ENCODE measurements around the gene PDPR.
A peak's percentile ranks its signal among the peaks of the same experiment; 100 is the strongest.
"Not testable (repeated sequence)": the region's sequence is repeated elsewhere in the genome, so short reads cannot be mapped to it uniquely, and the experiment has no call there.

Gene PDPR

GRCh38 chr16:70113982-70114826, at the start of gene PDPR:
Gene PDPR, plus strand, starts transcription at chr16:70114332. Its CDS starts 6,161 bp downstream, at chr16:70120493.
- H4K20me1 ChIP-seq, result peaks cover 20% of the 10 kb centered on the region
- peak within 1 kb of the TSS; percentile 81 for H3K4me2 ChIP-seq
- peak within 1 kb of the TSS; percentile 75 for H3K27ac ChIP-seq
- H3K27me3 ChIP-seq, H3K36me3 ChIP-seq, H3K9me3 ChIP-seq: not testable (repeated sequence)
- H3K9ac ChIP-seq, result peak within 1 kb of the TSS; percentile 87
- peak within 1 kb of the TSS; percentile 78 for H3K4me3 ChIP-seq
- peaks cover 21% of the 10 kb centered on the region for H3K4me1 ChIP-seq

GRCh38 chr16:70064841-70065370, 49.2 kb upstream of the PDPR start:
- H3K27me3 ChIP-seq, H3K9me3 ChIP-seq, H3K36me3 ChIP-seq: not testable (repeated sequence)
- peak overlapping the region; percentile 78 for H3K27ac ChIP-seq
- peaks cover 27% of the 10 kb centered on the region for H3K4me1 ChIP-seq
- peak overlapping the region; percentile 81 for H3K4me3 ChIP-seq
- H4K20me1 ChIP-seq, result peaks cover 51% of the 10 kb centered on the region
- peak overlapping the region; percentile 94 for H3K4me2 ChIP-seq
- H3K9ac ChIP-seq, result peak overlapping the region; percentile 83

GRCh38 chr16:70065376-70065745, 48.8 kb upstream of the PDPR start:
- not testable (repeated sequence) for H3K36me3 ChIP-seq, H3K9me3 ChIP-seq, H3K27me3 ChIP-seq
- Histone ChIP-seq H3K27ac (peak overlapping the region; percentile 78), H3K9ac (peak overlapping the region; percentile 83), H3K4me1 (peaks cover 27% of the 10 kb centered on the region), H3K4me2 (peak overlapping the region; percentile 94), H3K4me3 (peak overlapping the region; percentile 81), H4K20me1 (peaks cover 46% of the 10 kb centered on the region)

DNA sequence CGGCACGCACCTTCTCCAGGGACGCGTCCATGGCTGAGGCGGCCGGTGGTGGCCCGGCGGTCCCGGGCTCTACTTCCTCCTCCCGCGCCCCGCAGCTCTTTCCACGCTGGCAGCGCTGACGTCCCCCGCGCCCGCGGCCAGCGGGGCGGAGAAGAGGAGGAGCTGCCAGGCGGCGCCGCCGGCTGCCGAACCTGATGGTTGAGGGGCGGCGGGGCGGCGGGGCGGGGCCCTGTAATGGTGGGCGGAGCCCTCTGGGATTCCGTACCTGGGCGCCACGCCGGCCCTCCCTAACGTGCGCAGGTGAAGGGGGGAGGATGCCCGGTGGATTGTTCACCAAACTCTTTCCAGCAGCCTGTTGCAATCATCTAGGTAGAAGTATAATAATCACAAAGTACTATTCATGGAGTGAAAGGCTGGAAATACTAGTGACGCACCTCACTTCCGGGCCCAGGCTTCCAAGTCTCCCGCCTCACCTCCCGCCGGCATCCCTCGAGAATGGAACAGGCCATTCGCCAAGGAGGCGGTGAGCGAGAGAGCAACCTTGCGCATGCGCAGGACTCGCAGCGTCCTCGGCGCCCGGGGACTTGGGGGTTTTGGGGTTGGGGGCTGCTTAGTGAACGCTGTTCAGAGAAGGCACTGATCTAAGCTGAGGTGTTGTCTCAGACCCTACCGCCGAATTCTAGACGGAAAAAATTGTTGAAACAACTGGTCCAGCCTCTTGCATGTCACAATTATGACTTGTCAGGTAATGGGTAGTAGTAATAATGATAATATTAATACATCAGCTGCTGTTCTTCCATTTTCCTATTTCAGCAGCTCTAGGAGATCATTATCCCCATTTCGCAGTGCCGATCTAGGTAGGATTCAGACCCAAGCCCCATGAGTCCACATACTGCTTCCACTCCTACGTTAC, 48.1 kb upstream of the PDPR start:
- peak overlapping the region; percentile 78 for H3K27ac ChIP-seq
- H3K9me3 ChIP-seq, H3K27me3 ChIP-seq, H3K36me3 ChIP-seq: not testable (repeated sequence)
- peaks cover 40% of the 10 kb centered on the region for H4K20me1 ChIP-seq
- peak overlapping the region; percentile 81 for H3K4me3 ChIP-seq
- H3K9ac ChIP-seq, result peak overlapping the region; percentile 83
- H3K4me2 ChIP-seq, result peak overlapping the region; percentile 94
- peaks cover 27% of the 10 kb centered on the region for H3K4me1 ChIP-seq

GRCh38 chr16:70066751-70067150, 47.4 kb upstream of the PDPR start:
- Histone ChIP-seq H3K4me3 (peak overlapping the region; percentile 81; the same call in 1 of the 2 replicates), H3K4me2 (peak overlapping the region; percentile 94; the same call in 1 of the 2 replicates), H3K4me1 (peaks cover 23% of the 10 kb centered on the region), H4K20me1 (peaks cover 32% of the 10 kb centered on the region)
- not testable (repeated sequence) for H3K9ac ChIP-seq, H3K36me3 ChIP-seq, H3K9me3 ChIP-seq, H3K27ac ChIP-seq, H3K27me3 ChIP-seq

GRCh38 chr16:70079081-70079480, 35.1 kb upstream of the PDPR start:
- H3K9ac ChIP-seq, H3K4me3 ChIP-seq, H3K9me3 ChIP-seq, H3K4me2 ChIP-seq, H3K27ac ChIP-seq, H3K36me3 ChIP-seq, H4K20me1 ChIP-seq, H3K4me1 ChIP-seq, H3K27me3 ChIP-seq: not testable (repeated sequence)

GRCh38 chr16:70081219-70081618, 32.9 kb upstream of the PDPR start:
- not testable (repeated sequence) for H3K4me2 ChIP-seq, H3K4me1 ChIP-seq, H3K27ac ChIP-seq, H3K9me3 ChIP-seq, H3K27me3 ChIP-seq, H3K9ac ChIP-seq, H3K36me3 ChIP-seq, H3K4me3 ChIP-seq, H4K20me1 ChIP-seq

DNA sequence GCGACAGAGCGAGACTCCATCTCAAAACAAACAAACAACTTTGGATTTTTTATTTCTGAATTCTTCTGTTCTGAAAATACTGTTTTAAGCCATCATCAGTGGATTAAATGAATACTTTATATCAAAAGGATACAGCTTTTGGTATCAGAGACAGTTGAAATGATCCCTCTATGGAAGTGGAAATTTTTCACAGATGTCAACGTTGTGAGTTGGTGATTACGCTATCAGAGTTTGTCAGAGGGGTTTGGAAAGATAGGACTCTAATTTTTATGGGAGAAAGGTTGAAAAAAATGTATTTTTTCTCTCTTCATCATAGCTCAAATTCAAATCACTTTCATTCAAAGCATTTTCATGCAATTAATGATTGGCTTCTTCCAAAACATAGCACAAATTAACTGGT, 30.2 kb upstream of the PDPR start:
- H3K9me3 ChIP-seq, H3K4me3 ChIP-seq: not testable (repeated sequence)

GRCh38 chr16:70088160-70088559, 26.0 kb upstream of the PDPR start:
- not testable (repeated sequence) for H3K36me3 ChIP-seq

More for the DNA sequence above, 30.2 kb upstream of the PDPR start:
- not testable (repeated sequence) for H3K36me3 ChIP-seq, H3K4me2 ChIP-seq, H3K4me1 ChIP-seq, H3K9ac ChIP-seq, H3K27ac ChIP-seq, H3K27me3 ChIP-seq, H4K20me1 ChIP-seq

DNA sequence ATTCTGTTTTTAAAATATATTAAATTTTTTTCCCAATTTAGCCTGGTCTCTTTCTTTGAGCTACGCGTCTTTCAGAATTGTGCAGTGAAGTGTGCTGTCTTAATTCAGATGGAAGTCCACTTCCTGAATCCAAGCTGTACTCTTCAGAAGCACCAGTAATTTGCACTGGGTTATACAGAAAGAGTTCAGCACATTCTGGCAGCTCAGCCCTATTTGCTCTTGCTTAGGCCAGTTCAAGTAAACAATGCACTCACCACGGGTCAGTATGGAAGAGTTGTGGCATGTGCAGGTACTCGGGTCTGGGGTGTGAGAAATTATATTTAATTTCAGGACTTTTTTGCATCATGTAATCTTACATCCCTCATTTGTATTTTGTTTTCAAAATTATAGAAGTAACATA, 25.3 kb upstream of the PDPR start:
- H3K27ac ChIP-seq, H3K36me3 ChIP-seq, H3K4me2 ChIP-seq, H3K4me3 ChIP-seq, H3K4me1 ChIP-seq, H3K9ac ChIP-seq, H3K9me3 ChIP-seq, H3K27me3 ChIP-seq, H4K20me1 ChIP-seq: not testable (repeated sequence)

More at GRCh38 chr16:70088160-70088559, 26.0 kb upstream of the PDPR start:
- not testable (repeated sequence) for H3K4me2 ChIP-seq, H3K4me1 ChIP-seq, H3K9ac ChIP-seq, H3K9me3 ChIP-seq, H3K4me3 ChIP-seq, H3K27me3 ChIP-seq, H3K27ac ChIP-seq, H4K20me1 ChIP-seq

DNA sequence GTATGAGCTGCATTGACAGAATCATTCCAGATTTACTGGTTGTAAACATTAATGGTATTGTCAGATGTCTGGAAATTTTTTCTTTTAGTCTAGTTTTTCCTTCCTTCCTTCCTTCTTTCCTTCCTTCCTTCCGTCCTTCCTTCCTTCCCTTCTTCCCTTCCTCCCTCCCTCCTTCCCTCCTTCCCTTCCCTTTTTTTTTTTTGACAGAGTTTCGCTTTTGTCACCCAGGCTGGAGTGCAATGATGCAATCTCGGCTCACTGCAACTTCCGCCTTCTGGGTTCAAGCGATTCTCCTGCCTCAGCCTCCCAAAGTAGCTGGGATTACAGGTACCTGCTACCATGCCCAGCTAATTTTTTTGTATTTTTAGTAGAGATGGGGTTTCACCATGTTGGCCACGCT, 24.8 kb upstream of the PDPR start:
- not testable (repeated sequence) for H3K9ac ChIP-seq, H4K20me1 ChIP-seq, H3K4me1 ChIP-seq, H3K27ac ChIP-seq, H3K36me3 ChIP-seq, H3K4me2 ChIP-seq, H3K4me3 ChIP-seq, H3K27me3 ChIP-seq, H3K9me3 ChIP-seq

DNA sequence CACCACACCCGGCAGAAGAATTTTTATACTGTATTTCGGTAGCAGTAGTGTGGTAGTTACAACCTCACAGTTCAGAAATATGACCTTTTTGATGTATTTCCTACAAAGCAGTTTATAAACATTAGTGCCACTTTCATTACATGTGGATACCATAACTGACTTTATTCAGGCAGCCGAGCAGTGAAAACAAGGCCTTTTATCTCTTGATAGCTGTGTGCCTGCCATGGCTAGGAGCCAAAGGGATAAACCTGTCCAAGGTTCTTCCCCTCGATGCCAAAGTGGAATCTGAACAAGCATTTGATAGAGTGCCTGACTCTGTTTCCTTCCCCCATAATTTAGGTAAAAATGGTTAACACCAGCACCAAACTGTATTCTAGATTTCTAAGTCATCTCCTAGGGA, 23.0 kb upstream of the PDPR start:
- H3K9ac ChIP-seq, H3K27me3 ChIP-seq, H3K4me1 ChIP-seq, H3K4me3 ChIP-seq, H4K20me1 ChIP-seq, H3K36me3 ChIP-seq, H3K27ac ChIP-seq, H3K9me3 ChIP-seq, H3K4me2 ChIP-seq: not testable (repeated sequence)

DNA sequence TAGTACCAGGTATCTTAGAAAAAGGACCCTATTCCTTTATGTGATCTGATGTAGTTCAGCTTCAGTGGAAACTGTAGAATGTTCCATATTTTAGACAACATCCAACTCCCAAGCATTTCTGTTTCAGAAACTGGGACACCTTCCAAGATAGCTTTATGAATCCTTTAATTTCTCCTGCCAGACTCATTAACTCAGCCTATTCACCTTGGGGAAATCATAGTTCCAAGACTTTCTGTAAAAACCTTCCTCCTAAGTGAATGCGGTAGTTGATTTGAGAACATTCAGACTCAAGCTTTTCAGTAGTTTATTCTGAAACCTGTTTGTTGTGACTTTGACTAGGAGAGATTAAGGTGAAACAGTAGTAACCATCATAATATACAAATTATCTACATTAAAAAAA, 20.0 kb upstream of the PDPR start:
- H3K36me3 ChIP-seq, H3K4me1 ChIP-seq, H3K27ac ChIP-seq, H3K9ac ChIP-seq, H3K27me3 ChIP-seq, H3K4me3 ChIP-seq, H4K20me1 ChIP-seq, H3K4me2 ChIP-seq, H3K9me3 ChIP-seq: not testable (repeated sequence)

DNA sequence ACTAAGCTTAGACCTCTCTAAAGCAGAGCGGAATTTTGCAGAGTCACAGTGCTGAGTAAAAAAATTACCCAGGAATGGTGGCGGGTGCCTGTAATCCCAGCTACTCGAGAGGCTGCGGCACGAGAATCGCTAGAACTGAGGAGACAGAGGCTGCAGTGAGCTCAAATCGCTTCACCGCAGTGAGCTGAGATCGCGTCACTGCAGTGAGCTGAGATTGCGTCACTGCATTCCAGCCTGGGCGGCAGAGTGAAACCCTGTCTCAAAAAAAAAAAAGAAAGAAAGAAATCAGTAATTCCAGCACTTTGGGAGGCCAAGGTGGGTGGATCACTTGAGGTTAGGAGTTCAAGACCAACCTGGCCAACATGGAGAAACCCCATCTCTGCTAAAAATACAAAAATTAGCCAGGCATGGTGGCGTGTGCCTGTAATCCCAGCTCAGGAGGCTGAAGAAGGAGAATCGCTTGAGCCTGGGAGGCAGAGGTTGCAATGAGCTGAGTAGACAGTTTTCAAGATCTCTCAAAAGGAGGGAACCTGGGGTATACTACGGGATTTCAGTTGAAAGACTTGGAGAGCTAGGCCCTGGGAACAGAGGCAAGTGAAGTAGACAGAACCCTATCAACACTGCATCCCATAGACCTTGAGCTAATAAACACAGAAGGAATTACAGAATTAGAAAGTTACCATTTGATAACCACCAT, 4.4 kb upstream of the PDPR start:
- not testable (repeated sequence) for H3K4me1 ChIP-seq, H3K27ac ChIP-seq, H3K9me3 ChIP-seq, H3K4me3 ChIP-seq, H3K4me2 ChIP-seq, H4K20me1 ChIP-seq, H3K27me3 ChIP-seq, H3K9ac ChIP-seq, H3K36me3 ChIP-seq
